Glomerular endothelial cell (primary cell): ENCODE results near the gene ERFL. TPM values are rescaled to one million over a fixed set of nuclear protein-coding genes. Genes with fewer than 3 reads are reported as not detected.

Source experiments
- DNase-seq: peaks from one replicate; pipeline ENCODE4 v3.0.0-alpha.2; 2011; ENCODE audit warnings: low read depth, low spot score; ENCODE audit errors: extremely low read depth
- total RNA-seq: library from RNA; depleted of rRNA; stranded (reverse); fragments of >200 nt; gene quantifications from 2 replicates; pipeline ENCODE4 v1.2.3, GENCODE V29; 2015

The ERFL gene
- not detected in 2 replicates for total RNA-seq

DNA sequence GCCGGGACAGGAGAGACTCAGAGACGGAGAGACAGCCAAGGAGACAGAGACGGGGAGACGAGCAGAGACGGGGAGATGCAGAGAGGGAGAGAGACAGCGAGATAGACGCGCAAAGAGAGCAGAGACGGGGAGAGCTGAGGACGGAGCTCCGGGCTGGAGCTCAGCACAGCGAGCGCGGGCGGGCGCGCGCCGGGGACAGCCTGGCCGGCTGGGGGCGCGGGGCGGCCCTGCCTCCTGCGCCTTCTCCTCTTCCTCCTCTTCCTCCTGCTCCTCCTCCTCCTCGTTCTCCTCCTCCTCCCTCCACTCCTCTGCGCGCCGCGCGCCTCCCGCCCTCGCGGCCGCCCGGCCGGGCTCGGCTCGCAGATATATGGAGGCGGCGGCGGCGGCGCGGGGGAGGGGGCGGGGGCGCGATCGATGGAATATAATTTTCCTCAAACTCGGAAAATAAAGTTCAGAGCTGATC lies at the start of gene ERFL:
Gene ERFL, minus strand, starts transcription at position 229 of the 463 bp plus-strand sequence. CDS start 15,530 bp downstream, outside the sequence.
- DNase-seq: no peak

DNA sequence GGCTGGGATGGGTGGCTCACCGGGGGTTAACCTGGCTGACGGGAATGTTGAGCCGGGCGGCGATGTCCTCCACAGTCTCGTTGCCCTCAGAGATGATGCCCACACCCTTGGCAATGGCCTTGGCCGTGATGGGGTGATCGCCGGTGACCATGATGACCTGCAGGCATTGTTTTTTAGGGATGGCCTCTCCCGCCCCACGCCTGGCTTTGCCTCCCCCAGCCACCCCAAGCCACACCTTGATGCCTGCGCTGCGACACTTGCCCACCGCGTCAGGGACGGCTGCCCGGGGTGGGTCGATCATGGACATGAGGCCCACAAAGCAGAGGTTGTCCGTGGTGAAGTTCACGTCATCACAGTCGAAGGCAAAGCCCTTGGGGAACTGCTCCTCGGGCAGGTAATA lies 49.7 kb upstream of the ERFL start:
- no peak for DNase-seq

DNA sequence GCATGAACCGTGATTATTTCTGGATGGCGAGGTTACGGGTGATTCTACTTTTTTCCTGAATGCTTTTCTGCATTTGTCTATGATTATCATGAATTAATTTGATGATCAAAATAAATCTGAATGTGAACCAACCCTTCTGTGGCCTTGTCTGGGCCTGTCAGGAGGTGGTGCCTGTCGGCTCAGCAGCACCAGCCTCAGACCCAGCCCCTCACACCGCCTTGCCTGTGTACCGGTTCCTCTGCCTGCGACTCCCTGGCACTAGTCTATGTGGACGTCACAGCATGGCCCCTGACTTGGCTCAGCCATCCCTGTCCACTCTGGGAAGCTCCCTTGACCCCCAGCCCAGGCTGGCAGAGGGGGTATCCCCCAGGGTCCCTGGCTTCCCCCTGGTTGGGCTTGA lies 46.4 kb upstream of the ERFL start:
- no peak for DNase-seq

DNA sequence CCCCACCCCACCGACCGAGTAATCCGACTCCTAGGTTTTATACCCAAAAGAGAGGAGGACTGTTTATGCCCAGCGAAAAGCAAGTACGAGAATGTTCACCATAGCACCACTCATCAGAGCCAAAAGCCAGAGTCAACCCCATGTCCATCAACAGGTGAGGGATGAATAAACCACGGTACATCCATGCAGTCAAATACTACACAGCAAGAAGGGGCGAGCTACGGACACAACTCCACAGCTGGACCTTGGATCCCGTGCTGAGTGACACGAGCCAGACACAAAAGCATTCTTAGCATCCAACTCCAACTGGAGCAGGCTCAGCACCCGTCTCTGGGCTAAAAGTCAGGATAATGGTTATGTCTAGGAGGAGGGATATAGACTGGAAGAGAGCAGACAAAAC lies 43.1 kb upstream of the ERFL start:
- DNase-seq: no peak

DNA sequence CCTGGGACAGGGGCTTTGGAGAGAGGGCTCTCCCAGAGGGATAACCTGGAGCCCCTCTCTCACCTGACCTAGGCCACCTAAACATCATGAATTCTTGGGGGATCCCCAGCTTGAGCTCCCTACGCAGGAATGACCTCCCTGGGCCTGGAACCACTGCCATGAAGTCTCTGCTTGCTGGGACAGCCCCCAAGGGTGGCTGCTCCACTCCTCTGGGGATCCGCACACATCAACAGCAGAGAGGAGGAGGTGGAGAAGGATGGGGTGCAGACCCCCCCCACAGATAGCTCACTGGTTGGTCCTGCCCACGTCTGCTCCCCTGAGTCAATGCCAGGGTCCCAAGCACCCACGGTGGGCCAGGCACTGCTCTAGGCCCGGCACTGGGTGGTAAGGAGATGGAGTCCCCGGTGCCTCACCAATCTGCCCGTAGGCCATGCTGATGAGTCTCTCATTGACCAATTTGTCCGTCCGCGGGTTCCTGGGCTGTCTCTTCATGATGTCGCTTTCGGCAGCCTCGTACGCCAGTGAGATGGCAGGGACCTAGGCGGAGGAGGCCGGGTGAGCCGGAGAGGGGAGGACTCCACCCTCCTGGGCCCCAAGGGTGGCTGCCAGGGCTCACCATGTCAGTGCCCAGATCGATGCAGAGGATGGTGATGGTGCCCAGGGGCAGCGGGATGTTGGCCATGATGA lies 41.7 kb upstream of the ERFL start:
- no peak for DNase-seq

DNA sequence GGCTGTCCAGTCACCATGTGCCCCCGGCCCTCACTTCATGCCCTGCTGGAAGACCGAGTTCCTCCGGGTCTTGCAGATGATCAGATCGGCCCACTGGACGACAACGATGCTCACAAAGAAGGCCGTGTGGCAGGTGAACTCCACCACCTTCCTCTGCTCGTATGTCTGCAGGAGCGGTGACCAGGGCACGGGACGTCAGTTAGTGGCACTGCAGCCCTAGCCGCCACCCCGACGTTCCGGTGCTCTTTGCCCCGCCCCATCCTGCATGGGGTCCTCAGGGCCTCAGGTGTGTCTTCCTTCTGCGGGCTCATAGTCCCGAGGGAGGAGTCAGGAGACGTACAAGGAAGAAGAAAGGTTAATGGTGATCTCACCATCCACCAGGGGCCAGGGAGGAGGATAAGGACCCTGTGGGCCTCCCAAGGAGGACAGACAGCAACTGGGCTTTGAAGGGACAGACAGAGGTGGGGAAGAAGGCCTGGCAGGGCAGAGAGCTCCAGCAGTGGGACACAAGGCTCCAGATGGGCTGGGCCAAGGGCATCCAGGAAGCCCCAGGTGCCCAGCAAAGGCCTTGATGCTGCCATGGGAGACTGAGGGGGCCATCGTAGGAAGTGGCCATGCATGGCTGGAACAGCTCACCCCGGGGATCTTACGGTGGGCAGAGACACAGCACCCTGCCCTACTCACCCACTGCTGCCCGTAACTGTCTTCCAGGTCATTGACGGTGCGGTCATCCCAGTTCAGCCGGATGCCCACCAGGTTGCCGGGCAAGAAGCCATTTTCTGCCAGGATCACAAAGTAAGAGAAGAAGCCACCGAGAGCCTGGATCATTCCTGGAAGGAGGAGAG lies 40.7 kb upstream of the ERFL start:
- no peak for DNase-seq

DNA sequence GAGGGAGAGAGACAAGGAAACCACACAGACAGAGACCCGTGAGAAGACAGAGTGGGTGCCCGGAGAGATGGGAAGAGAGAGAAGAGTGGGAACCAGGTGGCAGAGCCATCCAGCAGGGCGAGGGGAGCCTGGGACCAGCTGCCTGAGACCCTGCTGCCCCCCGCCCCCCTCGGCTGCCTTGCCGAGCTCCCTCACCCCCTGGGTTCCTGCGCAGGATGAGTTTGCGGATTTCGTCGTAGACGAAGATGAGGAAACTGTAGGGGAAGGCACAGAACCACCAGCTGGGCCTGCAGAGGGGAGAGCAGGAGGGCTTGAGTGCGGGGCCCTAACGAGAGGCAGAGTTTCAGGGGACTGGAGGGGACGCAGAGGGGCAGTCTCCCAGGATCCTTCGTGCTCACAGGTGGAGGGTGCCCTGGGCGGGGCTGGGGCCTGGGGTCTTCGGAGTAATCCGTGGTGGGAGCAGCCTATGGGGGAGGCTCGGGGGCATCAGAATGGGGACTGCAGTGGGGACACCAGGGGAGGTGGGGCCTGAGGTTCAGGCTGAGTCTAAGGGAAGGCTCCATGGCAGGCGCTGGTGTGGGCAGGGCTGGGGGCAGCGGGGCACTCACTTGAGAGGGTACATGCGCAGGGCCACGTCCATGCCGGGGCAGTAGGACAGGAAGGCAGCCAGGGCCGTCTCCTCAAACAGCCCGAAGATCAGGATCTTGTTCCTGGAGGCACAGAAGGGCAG lies 39.0 kb upstream of the ERFL start:
- no peak for DNase-seq

DNA sequence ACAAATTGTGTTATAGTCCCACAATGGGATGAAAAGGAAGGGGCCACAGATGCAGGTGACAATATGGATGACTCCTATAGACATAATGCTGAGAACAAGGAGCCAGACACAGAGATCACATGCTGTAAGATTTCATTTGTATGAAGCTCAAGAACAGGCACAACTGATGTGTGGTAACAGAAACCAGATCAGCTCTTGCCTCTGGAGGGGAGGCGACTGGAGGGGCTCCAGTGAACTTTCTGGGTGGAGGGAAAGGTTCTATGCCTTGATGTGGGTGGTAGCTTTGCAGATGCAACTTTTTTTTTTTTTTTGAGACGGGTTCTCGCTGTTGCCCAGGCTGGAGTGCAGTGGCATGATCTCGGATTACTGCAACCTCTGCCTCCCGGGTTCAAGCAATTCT lies 36.9 kb upstream of the ERFL start:
- DNase-seq: no peak

DNA sequence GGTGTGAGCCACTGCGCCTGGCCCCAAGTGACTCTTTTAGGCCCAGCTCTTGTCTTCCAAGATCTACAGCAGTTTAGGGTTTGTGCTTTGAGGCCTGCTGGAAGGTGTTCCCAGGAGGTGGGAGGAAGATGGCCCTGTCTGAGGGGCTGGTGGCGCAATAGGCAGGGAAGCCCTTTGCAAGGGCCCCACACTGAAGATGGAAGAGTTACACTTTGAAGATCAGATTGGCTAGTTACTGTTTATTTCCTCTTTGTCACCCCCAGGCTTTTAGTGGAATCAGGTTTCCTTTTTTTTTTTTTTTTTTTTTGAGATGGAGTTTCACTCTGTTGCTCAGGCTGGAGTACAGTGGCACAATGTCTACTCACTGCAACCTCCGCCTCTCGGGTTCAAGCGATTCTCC lies 32.7 kb upstream of the ERFL start:
- DNase-seq: no peak

DNA sequence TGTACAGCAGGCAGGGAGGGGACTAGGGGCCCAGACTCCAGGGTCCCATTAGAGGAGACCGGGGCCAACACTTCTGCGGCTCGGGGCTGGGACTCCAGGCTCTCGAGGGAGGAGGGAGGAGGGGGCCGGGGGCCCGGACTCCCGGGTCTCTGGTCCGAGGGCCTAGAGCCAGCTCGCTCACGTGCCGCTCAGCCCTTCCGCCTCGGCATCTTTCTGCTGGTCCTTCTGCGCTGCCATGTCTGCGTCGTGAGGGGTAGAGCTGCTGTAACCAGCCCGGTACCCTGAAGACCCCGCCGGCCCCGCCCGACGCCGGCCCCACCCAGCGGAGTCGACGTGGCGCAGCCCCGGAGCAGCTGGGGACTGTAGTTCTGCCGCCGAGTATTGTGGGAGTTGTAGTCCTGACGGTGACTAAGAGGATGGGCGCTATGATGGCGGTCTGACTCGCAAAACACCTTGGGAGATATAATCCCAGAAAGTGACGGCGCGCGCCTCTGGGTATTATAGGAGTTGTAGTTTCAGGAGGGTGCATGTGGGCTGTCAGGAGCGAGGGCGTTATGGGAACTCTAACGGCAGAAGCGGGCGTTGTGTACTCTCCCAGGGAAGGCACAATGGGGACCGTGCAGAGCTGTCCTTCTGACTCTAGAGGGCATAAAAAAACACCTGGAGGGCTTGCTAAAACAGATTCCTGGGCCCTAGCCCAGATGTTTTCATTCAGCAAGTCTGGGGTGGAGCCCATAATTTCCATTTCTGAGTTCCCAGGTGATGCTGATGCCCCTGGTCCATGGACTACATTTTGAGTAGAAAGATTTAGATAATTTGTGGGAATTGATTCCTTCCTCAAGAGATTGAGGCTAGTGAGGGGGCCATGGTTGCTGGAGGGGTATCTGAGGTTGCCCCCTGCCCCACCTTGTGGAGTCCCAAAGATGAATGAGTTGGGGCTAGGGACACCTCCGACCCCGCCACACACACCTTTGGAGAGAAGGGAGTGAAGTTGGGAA lies 31.1 kb upstream of the ERFL start, which contains the start of gene RABAC1:
Gene RABAC1, minus strand, starts transcription at position 266 of the 998 bp plus-strand sequence. Its CDS starts 29 bp downstream, at position 237.
- no peak for DNase-seq

DNA sequence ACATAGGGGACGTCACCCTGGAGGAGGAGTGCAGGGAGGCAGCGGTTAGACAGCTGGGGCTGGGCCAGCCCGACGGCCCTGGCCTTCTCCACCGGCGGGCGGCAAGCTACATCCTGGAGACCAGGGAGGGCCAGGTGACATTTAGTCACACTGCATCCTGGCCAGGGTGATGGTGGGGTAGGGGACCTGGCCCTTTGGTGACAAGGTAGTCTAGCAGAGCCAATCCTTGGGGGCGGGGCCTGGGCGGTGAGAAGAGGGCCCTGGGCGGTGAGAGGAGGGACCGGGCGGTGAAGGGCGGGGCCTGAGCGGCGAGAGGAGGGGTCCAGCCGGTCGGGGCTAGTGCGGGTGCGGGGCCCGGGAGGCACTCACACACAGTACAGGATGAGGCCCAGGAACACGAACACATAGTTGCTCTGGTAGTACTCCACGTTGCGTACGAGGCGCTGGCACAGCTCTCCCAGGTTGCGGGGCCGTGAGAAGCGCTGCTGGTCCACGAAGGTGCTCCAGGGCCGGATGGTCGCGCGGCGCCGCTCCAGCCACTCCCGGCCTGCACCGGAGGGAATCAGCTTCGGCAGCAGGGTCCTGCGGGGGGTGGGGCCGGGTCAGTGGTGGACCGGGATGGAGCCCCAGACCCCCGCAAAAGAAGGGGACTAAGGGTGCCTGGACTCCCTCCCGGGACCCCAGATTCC lies 30.3 kb upstream of the ERFL start:
- no peak for DNase-seq

DNA sequence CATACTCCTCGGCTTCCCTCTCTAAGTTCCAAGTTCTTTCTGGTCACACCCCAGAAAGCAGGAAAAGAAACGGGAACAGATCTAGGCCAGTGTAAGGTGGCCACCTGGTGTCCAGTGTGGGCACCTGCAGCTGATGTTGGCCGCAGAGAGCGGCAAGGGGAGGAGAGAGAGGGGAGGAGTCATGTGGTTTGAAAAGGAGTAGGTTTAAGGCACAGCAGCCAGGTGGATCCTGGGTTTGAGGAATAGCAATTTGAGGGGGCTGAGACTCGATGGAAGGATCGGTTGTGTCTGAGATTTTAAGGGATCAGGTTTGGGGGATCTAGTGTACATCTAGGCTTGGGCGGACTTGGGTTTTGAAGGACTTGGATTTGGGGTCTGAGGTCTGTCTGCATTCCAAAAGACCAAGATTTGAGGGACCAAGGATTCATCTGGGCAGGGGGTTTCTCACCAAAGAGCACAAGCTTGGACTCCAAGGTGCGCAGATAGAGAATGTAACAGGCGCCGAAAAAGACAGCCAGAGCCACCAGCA lies 29.7 kb upstream of the ERFL start:
- DNase-seq: no peak

DNA sequence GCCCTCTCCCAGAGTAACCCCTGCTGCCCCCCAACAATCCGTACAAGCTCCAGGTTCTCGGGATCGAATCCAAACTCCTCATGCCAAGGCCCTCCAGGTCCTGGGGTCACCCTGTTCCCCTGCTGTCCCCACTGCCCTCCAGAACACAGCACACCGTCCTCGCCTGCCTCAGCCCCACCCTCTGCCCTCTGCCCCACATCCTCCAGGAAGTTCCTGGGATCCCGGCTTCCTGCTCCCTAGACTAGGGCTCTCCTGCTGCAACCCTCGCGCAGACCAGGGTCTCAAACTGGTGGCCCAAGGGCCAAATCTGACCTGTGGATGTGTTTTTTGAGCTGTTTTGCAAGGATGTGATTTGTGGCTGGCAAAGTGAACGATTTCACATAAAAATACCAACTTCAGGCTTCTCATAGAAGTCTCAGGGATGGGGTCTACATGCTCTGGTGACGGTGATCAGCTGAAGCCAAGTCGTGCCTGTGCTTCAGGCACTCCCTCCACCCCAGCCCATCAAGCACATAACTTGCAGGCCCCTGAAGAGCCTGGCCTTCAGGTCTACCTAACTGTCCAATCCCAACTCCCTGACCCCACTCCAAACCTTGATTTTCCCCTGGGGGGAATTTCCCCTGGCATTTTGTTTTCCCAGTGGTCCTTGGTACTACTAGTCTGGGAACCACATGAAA lies 29.1 kb upstream of the ERFL start:
- DNase-seq: no peak

DNA sequence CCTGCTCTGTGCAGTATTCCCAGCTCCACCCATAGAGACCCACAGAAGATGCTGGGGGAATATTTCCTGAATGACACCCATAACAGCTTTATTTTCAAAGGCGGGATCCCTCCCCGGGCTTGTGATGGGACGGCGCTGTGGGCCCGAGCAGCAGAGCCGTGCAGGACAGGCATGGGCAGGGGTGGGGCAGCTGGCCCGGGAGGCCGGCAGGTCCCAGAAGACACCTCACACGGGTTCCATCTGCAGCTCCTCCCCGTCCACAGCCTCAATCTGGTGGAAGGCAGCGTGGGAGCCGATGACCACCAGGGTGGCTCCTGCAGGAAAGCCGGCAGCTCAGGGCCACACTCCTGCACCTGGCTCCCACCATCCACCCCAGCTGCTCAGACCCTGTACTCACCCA lies 28.4 kb upstream of the ERFL start:
- no peak for DNase-seq

DNA sequence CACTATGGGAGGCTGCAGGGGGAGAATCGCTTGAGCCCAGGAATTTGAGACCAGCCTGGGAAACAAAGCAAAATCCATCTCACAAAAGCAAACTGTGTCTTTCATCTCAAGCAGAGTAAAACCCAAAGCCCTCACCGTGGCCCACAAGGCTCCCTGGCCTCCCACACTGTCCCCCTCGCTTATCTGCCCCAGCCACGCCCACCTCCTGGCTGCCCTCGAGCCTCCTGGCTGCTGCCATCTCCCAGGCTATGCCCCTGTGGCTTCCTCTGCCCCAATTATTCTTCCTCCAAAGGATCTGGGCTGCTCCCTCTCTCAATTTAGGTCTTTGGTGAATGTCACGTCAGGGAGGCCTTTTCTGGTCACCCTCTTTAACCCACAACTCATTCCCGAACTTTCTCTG lies 27.3 kb upstream of the ERFL start:
- DNase-seq: no peak

DNA sequence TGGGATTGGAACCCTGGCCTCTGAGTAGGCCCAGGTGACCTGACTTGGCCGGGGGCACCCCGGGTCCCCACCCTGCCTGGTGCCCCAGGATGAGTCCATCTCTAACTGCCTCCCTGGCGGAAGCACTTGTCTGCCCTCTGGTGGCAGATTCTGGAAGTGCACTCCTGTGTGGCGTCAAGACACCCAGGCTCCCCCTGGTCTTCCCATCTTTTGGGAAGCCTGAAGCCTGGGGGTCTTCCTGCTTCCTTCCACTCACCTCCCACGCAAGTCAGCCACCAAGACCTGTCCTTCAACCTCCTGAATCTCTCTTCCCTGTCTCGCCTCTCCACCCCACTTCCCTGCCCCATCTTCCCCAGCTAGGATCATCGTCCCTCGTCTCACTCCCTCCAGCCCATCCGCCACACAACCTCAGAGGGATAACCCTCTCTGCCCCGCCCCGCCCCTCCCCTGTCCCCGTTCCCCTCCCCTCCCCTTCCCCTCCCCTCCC lies 23.5 kb upstream of the ERFL start:
- no peak for DNase-seq

DNA sequence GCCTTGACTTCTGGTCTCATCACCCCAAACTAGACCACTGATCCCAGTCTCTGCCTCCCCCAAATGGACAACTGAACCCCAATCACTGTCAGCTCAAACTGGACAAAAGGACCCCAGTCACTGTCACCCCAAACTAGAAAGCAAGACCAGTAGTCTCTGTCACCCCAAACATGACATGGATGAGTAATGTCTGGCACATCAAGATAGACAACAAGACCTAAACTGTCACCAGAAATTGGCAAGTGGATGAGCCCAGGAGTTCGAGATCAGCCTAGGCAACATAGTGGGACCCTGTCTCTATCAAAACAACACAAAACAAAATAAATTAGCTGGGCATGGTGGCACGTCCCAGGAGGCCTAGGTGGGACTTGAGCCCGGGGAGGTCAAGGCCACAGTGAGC lies 18.8 kb upstream of the ERFL start:
- no peak for DNase-seq

DNA sequence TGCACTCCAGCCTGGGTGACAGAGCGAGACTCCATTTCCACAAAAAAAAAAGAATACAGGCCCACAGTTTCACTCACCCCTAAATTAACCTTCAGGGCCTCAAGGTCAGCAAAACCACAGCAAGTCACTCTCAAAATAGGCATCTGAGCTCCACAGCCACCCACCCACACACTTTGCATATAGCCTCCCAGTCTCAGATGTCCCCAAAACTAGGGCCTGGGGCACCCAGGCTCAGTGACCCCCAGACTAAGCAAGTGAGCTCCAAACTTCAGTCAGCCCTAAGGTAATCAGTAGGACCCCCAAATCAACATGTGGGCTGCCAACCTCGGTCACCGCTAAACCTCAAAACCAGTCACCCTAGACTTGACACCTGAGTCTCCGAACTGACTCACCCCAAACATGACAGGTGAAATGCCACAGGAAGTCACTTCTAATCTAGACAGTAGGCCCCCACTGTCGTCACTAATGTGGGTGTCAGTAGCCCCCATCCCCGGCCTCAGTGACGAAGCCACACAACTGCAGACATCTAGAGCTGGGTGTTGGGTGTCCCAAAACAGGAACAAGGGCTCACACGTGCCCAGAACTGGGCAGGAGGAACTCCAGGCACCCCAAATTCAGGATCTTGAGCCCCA lies 17.0 kb upstream of the ERFL start:
- DNase-seq: no peak
